T-helper 9 cell (primary cell): ENCODE measurements around the gene TCEAL7.

Experiments
- DNase-seq: peaks from one replicate; pipeline ENCODE4 v3.0.0-alpha.2; 2020

TCEAL7 gene

GRCh38 chrX:103369479-103369878, 39.4 kb downstream of the TCEAL7 start:
- DNase-seq = no peak

GRCh38 chrX:103372886-103373285, 42.8 kb downstream of the TCEAL7 start:
- DNase-seq = no peak

GRCh38 chrX:103373581-103373980, 43.5 kb downstream of the TCEAL7 start:
- no peak for DNase-seq

GRCh38 chrX:103376118-103376978, 46.3 kb downstream of the TCEAL7 start, which contains the start of gene BEX3:
TSS of gene BEX3 (plus strand) at chrX:103376538. CDS start at chrX:103377522, 984 bp downstream.
- peak; percentile 4 for DNase-seq

GRCh38 chrX:103376979-103377324, 46.9 kb downstream of the TCEAL7 start:
- no peak for DNase-seq

GRCh38 chrX:103378990-103379389, 49.0 kb downstream of the TCEAL7 start:
- no peak for DNase-seq
